HG02938 (cell line): Measurements from ENCODE around the gene SORBS1.

Experiments
- ATAC-seq: cut with Tn5 transposase; IDR thresholded peaks from one replicate; pipeline ENCODE4 v1.9.1; 2021; ENCODE audit warnings: mild to moderate bottlenecking, moderate library complexity; ENCODE audit not compliant: unreplicated experiment

SORBS1 gene

DNA sequence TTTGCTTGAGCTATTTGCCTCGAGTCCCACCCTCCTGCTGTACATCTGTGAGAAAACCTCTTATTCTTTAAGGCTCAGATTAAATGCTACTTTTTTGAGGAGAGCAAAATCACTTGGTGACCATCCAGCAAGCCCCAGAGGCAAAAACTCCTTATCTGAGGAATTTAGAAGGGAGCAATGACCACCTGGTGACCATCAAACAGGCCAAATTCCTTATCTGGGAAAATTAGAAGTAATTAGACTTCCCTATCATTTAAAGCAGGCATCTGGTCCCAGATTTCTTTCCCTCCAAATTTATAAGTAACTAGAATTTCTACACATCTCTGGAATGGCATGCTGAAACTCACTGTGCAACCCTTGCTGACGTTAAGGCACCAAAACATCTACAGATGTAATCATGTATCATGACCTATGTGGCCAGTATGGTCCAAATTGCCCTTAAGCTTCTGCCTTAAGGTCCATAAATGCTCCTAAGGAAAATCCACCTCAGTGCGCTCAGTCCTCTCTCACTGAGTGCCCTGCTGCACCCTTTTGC, 229.5 kb downstream of the SORBS1 start:
- no peak for ATAC-seq

GRCh38 chr10:95330966-95331453, 230.2 kb downstream of the SORBS1 start:
- ATAC-seq = no peak

GRCh38 chr10:95329296-95329695, 231.9 kb downstream of the SORBS1 start:
- ATAC-seq = no peak

GRCh38 chr10:95328013-95328412, 233.2 kb downstream of the SORBS1 start:
- no peak for ATAC-seq

DNA sequence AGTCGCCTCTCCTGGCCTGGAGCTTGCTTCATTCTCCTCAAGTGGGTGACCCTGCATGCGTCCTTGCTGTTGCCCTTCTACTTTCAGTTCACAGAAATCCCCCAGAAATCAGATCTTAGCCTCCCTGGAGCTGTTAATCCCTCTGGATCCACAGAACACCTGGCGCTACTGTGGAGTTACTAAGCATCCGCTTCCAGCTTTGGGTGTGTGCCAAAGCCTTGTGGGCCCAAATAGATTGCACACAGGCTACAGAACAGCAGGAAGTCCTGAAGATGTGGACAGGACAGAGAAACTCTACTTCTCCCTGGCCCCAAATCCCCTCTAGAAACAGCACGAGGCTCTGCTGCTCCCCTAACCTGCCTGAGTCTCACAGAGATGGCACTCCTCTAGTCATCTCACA, 233.8 kb downstream of the SORBS1 start:
- no peak for ATAC-seq

- ATAC-seq = no peak
Observed at GRCh38 chr10:95326396-95326795, 234.8 kb downstream of the SORBS1 start.

GRCh38 chr10:95325863-95326262, 235.3 kb downstream of the SORBS1 start:
- ATAC-seq = no peak

- no peak for ATAC-seq
Observed at GRCh38 chr10:95324436-95325268, 236.5 kb downstream of the SORBS1 start.

DNA sequence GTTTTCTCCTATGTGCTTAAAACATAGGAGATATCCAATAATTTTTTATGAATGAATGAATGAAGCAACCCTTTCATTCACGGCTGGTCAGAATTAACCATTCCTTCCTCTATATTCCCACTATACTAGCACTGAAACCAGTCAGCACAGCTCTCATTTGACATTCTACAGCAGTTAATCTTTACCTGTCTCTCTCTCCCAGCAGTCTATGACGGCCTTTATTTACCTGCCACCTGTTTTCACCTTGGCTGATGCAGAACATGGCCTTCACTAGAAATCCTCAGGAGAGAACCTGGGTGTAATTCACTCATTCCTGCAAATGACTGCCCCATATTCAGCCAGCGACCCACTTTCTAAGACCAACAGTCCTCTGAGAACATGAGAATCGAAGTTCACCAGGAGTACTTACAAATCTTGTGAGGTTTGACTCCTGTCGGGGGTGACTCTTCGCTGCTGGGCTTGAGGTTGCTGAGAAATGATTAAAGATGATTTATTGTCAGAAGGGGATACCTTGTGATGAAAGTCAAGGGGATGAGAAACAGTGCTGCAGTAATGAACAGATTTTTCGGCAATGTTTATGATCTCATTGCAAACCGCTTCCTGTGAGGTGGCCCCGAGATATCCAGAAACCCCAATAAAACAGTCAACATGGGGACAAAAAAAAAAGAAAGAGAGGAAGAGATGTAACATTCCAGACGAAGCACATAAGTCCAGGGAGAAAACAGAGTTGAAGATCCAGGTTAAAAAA, 239.4 kb downstream of the SORBS1 start:
- ATAC-seq = no peak

DNA sequence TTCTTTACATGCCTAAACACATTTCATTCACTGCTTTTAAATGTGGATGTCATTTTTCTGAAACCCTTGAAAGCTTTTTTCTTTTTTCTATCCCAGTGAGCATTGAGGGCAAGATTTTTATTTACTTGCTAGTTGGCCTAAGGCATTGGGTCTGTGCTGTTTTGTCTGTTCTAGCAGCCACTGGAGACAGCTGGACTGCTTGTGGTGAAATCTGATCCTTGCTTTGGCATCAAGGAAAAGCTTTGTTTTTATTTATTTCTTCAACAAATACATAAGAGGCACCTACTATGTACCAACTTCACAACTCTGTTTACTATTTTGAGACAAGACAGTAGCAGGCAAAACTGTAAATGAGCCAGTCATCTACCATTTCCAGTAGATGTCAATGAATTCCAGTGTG, 241.9 kb downstream of the SORBS1 start:
- ATAC-seq = no peak

DNA sequence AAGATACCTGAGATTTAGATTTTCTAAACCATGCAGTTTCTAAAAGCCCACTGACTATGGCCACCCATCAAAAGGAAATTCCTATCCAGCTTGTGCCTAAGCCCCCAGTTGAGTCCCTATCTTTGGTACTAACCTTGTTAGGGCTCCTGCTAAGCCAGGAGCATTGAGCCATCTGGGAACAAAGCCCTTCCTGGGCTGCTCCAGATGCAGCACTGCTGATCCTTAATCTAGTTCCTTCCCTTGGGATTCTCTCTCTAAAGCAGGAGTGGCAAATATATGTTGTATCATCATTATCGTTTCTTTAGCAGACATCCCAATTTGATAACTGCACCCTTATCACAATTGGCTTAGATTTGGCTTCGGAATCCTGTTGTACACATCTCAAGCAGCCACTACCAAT, 245.7 kb downstream of the SORBS1 start:
- ATAC-seq = no peak

DNA sequence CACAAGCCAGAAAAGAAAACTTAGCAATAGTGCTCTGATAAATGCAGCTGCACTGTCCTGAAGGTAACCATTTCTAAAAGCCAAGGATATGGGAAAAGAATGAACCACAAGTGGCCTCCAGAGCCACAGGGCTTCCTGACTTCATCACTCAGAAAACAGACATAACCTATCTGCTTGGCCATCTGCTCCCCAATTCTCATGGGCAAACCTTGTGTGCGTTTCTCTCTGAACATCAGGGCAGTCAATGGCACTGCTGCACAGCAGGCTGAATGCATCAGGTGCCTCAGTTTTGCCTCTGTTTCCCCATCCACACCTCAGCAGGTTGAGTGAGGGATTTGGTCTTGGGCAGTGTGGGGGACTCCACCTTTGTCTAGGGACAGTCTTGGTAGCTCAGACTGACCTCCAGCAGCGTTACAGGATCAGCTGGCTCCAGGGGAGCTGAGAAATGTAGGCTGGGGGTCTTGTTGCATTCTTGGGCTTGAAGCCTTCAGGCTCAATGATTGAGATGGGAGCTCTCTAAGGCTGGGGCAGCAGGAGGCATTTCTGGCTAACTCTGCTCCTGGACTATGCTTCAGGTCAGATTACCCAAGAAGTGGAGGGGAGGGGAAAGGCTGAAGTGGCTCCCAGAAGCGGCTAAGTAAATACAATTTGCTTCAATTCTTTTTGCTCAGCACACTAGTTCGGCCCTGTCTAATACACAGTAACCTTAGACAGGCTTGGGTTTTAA, 246.8 kb downstream of the SORBS1 start:
- ATAC-seq = no peak

GRCh38 chr10:95312986-95313495, 248.1 kb downstream of the SORBS1 start:
- no peak for ATAC-seq

DNA sequence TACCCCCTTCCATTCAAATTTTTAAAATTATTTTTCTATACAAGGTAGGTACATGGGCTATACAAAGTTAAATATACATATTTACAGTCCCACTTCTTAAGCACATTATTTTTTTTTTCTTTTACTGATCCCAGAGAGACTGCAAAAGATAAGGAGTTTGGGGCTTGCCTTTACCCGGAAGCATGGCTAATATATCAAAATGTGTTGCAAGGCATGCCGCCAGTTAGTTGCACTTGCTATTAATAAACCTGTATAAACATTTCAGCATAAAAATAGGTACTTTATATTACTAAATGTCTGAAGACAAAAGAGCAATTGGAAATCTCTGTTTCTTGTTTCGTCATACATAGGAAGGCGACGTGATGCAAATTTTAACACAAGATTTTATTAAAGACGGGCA, 248.9 kb downstream of the SORBS1 start:
- no peak for ATAC-seq

- no peak for ATAC-seq
Observed at GRCh38 chr10:95309958-95310357, 251.2 kb downstream of the SORBS1 start.

- ATAC-seq = no peak
Observed at GRCh38 chr10:95308389-95309302, 252.5 kb downstream of the SORBS1 start.

GRCh38 chr10:95306851-95307250, 254.3 kb downstream of the SORBS1 start:
- ATAC-seq = no peak

- ATAC-seq = no peak
Observed at GRCh38 chr10:95306318-95306650, 254.9 kb downstream of the SORBS1 start.

DNA sequence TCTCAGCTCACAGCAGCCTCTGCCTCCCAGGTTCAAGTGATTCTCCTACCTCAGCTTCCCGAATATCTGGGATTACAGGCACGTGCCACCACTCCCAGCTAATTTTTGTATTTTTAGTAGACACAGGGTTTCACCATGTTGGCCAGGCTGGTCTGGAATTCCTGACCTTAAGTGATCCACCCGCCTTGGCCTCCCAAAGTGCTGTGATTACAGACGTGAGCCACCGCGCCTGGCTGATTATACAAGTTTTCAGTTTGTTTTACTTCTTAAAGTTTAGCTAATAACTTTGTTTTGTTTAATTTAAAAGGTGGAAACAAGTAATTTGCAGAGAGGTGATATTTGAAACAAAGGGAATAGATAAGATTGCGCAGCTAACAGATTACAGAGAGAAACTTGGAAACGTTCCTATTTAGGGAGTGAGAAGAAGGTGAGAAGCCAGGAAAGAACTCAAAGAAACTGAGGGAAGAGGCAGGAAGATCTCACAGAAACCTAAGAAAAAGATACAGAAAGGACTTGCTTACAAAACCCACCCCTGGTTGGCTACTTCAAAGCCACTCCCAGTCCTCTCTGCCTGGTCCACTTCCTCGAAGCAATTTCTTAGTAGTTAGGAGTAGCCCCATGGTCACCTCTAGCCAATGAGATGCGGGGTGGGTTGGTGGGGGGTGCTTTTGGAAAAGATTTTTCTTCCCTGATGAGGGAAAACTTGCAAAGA, 255.4 kb downstream of the SORBS1 start:
- ATAC-seq = no peak
